ENCODE results near the gene RNF166.

Gene RNF166

DNA sequence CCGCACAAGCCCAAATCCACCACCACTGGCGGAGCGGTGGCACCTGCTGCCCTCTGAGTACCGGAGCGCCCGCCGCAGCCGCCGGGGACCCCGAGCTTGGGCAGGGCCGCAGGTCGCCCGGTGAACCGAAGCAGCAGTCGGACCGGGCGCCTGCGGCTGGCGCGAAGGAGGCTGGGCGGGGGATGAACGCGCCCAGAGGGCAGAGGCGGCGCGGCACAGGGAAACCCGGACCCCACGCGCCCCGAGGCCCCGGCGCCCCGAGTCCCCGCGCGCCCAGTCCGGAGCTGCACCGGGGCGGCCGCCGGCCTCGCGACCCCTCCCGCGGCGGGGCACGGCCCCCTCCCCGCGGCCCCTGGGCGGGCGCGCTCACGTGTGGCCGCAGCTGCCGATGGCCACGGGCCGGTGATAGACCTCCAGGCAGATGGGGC, 393 bp downstream of the RNF166 start:
- peak; percentile 45 for DNase-seq

- DNase-seq, result peak; percentile 41
Observed at GRCh38 chr16:88705076-88705684, 1.0 kb downstream of the RNF166 start.

GRCh38 chr16:88703486-88704309, 2.5 kb downstream of the RNF166 start:
- DNase-seq, result no peak

- no peak for DNase-seq
Observed at GRCh38 chr16:88702371-88703210, 3.6 kb downstream of the RNF166 start.

DNA sequence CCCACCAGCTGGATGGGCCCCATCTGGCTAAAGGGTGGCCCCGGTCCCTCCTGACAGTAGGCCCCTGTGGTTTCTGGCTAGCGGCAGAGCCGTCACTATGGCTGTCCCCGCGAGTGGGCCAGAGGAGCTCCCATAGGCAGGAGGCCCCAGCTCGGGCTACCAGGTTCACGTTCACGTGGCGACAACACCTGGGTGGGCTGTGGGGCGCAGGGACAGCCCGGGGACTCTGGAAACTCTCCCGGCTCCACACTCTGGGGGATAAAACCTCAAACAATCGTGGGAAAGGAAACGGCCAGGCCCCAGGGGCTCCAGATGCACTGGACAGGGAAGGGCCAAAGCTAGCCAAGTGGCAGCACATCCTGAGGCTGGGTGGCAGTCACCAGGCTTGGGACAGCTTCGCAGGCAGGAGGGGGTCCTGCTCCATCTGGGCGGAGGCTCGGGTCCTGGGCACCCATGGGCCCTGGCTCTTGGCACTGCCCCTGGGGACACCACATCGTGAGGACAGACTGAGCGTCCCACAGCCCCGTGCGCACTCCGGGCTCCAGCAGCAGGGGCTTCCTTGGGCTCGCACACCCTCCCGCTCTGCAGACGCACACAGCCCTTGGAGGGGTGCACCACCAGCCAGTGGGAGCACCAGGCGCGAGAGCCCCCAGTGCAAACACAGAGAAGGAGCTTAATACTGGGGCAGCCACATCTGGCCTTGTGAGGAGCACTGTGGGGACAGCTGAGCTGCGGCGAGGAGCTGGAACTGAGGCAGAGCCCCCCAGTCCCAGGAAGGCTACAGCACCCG, 4.4 kb downstream of the RNF166 start:
- no peak for DNase-seq

- no peak for DNase-seq
Observed at GRCh38 chr16:88700636-88701482, 5.3 kb downstream of the RNF166 start.

DNA sequence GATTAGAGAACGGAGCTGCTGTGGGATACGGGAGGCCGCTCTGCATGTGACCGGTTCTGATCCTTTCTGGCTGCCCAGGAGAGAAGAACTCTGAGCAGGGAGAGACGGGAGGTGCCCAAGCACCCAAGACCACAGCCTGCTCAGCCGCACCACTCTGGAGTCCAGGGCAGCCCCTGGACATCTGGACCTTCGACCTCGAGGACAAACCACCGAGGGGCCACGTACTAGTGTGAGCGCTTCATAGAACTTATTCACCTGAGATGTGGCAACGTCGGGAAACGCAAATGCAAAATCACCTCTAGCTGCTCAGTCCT, 5.9 kb downstream of the RNF166 start:
- no peak for DNase-seq

GRCh38 chr16:88699180-88699579, 7.0 kb downstream of the RNF166 start:
- DNase-seq, result no peak

GRCh38 chr16:88698646-88699045, 7.6 kb downstream of the RNF166 start:
- DNase-seq, result no peak

- peak; percentile 21 for DNase-seq
Observed at GRCh38 chr16:88697831-88698615, 8.2 kb downstream of the RNF166 start.

DNA sequence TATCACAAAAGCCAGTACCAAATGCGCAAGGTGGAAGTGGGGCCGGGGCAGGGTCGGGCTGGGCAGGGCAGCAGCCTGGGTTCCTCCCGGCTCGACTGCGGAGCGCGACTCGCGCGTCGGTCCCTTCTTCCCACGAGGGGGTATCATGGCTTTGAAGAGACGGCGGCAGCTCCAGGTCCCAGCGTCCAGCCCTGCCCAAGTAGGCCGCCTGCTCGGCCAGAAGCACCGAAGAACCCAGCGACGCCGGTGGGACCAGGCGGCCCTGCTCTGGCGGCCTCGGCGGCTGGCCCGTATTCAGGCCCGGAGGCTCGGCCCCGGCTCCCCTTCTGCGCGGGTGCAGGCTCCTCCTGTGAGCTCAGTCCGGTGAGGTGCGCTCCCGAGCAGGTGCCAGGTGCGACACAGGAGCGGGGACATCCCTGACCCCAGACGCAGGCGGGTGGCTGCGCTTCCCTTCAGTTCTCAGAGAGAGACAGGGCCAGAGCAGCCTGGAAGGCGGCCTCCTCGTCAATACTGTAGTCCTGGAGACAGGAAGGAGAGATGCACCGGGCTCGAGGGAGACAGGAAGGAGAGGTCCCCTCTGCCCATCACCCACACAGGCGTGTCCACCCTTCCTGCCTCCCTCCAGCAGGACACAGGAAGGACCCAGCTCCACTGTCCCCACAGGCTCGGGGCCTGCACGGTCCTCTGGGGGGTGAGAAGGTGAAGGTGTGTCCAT, 8.9 kb downstream of the RNF166 start:
- DNase-seq, result no peak

- no peak for DNase-seq
Observed at GRCh38 chr16:88696441-88696840, 9.8 kb downstream of the RNF166 start.

DNA sequence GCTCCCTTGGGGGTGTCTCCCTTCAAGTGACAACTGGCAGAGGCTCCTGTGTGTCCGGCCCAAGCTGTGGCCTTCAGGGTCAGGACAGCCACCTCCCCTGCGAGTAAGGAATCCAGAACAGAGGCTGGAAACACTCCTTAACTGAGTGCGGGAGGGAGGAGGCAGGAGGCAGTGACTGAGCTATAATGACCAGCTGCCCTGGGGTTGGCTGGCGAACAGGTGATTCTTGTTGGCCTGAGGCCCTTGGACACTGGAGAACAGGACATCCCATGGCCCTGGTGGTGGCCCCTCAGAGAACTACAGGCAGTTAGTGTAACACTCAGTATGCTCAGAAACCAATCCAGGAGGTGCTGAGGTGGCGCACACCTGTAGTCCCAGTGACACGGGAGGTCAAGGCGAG, 10.5 kb downstream of the RNF166 start:
- no peak for DNase-seq

- DNase-seq, result no peak
Observed at GRCh38 chr16:88695218-88695617, 11.0 kb downstream of the RNF166 start.

DNA sequence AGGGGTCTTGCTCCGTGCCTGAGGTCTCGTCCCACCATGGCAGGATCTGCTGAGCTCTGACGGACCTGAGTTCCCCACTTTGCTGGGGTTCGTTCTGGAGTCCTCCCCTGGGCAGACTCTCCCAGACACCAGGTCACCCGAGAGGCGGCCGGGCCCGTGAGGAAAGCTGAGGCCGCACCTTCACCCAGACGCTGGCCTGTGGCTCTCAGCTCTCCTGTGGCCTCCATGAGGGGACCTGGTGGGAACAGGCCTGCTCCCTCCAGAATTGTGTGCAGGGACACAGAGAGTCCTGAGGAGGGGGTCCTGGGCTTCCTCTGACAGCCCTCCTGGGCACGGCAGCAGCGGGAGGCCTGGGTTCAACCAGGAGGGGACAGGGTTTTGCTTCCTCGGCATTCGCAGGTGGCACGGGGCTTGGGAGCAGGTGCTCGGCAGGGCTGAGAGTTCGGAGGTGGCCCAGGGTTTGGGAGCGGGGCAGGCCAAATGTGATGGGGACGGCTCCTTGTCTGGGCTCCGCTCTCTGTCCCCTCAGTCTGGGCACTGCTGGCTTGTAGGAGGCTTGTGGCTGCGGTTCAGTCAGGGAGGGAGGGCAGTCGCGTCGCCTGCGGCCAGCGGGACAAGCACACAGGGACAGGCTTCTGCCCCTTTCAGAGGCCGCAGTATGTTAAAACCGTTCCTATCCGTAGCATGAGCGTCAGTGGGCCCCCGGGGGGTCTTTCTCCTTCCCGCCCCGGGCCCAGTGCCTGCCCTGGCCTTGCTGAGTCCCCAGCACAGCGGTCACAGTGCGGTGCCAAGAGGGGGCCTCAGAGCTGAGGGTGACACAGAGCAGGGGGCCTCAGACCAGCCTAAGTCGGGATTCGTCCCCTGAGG, 11.8 kb downstream of the RNF166 start:
- DNase-seq, result no peak

- no peak for DNase-seq
Observed at GRCh38 chr16:88693420-88694177, 12.6 kb downstream of the RNF166 start.

DNA sequence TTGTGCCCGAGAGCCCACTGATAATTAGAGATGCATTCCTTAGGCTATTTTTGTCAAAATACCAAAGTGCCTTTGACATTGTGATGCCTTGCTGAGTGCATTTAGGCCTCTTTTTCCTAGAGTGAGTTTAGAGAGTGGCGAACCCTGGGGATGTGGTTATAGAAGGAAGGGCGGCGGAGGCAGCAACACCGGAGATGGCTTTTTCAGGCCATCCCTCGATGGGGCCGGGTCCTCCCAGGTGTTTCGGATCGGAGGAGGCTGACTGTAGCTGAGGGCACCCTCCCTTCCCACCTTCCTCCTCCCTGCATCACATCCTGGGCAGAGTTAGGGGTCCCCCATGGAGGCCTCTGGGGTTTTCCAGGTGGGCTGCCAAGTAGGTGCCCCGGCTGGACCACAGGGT, 13.3 kb downstream of the RNF166 start:
- DNase-seq, result no peak

DNA sequence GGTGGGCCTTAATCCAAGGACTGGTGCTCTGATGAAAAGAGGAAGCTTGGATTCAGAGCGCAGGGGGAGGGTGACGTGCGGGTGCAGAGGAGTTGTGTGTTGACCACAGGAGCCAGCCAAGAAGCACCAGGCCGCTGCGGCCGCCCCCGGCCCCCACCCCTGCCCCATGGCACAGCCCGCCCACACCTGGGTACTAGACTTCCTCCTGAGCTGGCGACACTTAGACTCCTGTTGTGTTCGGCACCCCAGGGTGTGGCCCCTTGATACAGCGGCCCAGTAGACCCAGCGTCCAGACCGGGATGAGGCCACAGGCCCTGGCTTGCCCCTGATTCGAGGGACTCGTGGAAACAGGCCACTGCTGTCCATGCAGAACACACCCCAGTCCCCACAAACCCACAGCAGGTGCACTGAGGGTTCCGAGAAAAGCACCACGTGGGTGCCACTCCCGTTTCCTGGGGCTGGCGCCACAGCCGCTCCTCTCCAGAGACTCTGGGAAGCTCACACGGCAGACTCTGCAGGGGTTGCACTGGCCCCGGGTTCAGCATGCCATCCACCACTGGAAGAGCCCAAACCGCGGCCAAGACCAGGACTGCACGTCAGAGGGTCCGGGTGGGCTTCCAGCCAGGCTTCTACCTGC, 14.2 kb downstream of the RNF166 start:
- no peak for DNase-seq

All from DMS53 (cell line).